H9 (cell line): Measurements from ENCODE around the gene KLHL3. TPM values are rescaled to one million over a fixed set of nuclear protein-coding genes. Genes with fewer than 3 reads are reported as not detected.

ENCODE experiments used
- DNase-seq: peaks from one replicate; pipeline ENCODE4 v3.0.0-alpha.2; 2017
- H2AFZ ChIP-seq: one replicate; pipeline ENCODE4 v1.6.1; 2013; ENCODE audit warnings: mild to moderate bottlenecking, low read length, control low read depth, moderate library complexity
- H2AK5ac ChIP-seq: 2 replicates; pipeline ENCODE4 v1.6.1; 2013; ENCODE audit warnings: low read length, control low read depth, mixed read lengths; ENCODE audit not compliant: insufficient read length
- H2BK120ac ChIP-seq: one replicate; pipeline ENCODE4 v1.6.1; 2013; ENCODE audit warnings: low read depth, mild to moderate bottlenecking, low read length, control low read depth, inconsistent platforms; ENCODE audit not compliant: poor library complexity, severe bottlenecking
- H2BK12ac ChIP-seq: 2 replicates; pipeline ENCODE4 v1.6.1; 2013; ENCODE audit warnings: low read length, control low read depth, mixed read lengths, low read depth; ENCODE audit not compliant: insufficient read length
- H2BK15ac ChIP-seq: 2 replicates; pipeline ENCODE4 v1.6.1; 2013; ENCODE audit warnings: low read depth, low read length, control low read depth
- H2BK20ac ChIP-seq: one replicate; pipeline ENCODE4 v1.6.1; 2013; ENCODE audit warnings: low read depth, mild to moderate bottlenecking, low read length, control low read depth, inconsistent platforms; ENCODE audit not compliant: poor library complexity, severe bottlenecking
- H2BK5ac ChIP-seq: 2 replicates; pipeline ENCODE4 v1.6.1; 2013; ENCODE audit warnings: low read length, control low read depth, mixed read lengths; ENCODE audit not compliant: insufficient read length
- H3K14ac ChIP-seq: 2 replicates; pipeline ENCODE4 v1.6.1; 2013; ENCODE audit warnings: low read length, control low read depth; ENCODE audit not compliant: insufficient read depth
- H3K18ac ChIP-seq: 2 replicates; pipeline ENCODE4 v1.6.1; 2013; ENCODE audit warnings: low read depth, mild to moderate bottlenecking, mixed read lengths, low read length, control low read depth; ENCODE audit not compliant: insufficient read length
- H3K23ac ChIP-seq: 2 replicates; pipeline ENCODE4 v1.6.1; 2013; ENCODE audit warnings: low read length, control low read depth, mixed read lengths, low read depth; ENCODE audit not compliant: insufficient read length
- H3K23me2 ChIP-seq: 2 replicates; pipeline ENCODE4 v1.6.1; 2013; ENCODE audit warnings: low read depth, mild to moderate bottlenecking, mixed read lengths, low read length, control low read depth; ENCODE audit not compliant: insufficient read length, poor library complexity, severe bottlenecking
- H3K27ac ChIP-seq: 2 replicates; pipeline ENCODE4 v1.5.1; 2013; ENCODE audit warnings: low read length, control low read depth, mixed read lengths, low read depth; ENCODE audit not compliant: insufficient read length
- H3K27me3 ChIP-seq: 2 replicates; pipeline ENCODE4 v1.6.1; 2013; ENCODE audit warnings: low read length, control low read depth, inconsistent platforms; ENCODE audit not compliant: insufficient read depth
- H3K4ac ChIP-seq: 2 replicates; pipeline ENCODE4 v1.6.1; 2013; ENCODE audit warnings: low read depth, mild to moderate bottlenecking, control low read depth, inconsistent platforms, low read length, moderate library complexity
- H3K4me1 ChIP-seq: 2 replicates; pipeline ENCODE4 v1.6.1; 2013; ENCODE audit warnings: low read length, control low read depth, inconsistent platforms; ENCODE audit not compliant: insufficient read depth
- H3K4me2 ChIP-seq: 2 replicates; pipeline ENCODE4 v1.6.1; 2013; ENCODE audit warnings: low read length, control low read depth, mixed read lengths; ENCODE audit not compliant: insufficient read length, insufficient read depth
- H3K56ac ChIP-seq: 2 replicates; pipeline ENCODE4 v1.6.1; 2013; ENCODE audit warnings: low read depth, mild to moderate bottlenecking, mixed read lengths, low read length, control low read depth; ENCODE audit not compliant: insufficient read length
- H3K79me1 ChIP-seq: 2 replicates; pipeline ENCODE4 v1.6.1; 2013; ENCODE audit warnings: low read depth, mild to moderate bottlenecking, moderate library complexity, low read length, control low read depth, inconsistent platforms; ENCODE audit not compliant: insufficient read depth, poor library complexity, severe bottlenecking
- H3K79me2 ChIP-seq: 2 replicates; pipeline ENCODE4 v1.6.1; 2013; ENCODE audit warnings: low read length, control low read depth, inconsistent platforms; ENCODE audit not compliant: insufficient read depth
- H3K9ac ChIP-seq: 2 replicates; pipeline ENCODE4 v1.6.1; 2013; ENCODE audit warnings: low read length, control low read depth, mixed read lengths; ENCODE audit not compliant: insufficient read length; ENCODE audit errors: extremely low read depth
- H3K9me3 ChIP-seq: one replicate; pipeline ENCODE4 v1.6.1; 2013; ENCODE audit warnings: low read depth, low read length, inconsistent platforms; ENCODE audit not compliant: control insufficient read depth
- H3T11ph ChIP-seq: one replicate; pipeline ENCODE4 v1.6.1; 2013; ENCODE audit warnings: mild to moderate bottlenecking, low read length, control low read depth, inconsistent platforms
- H4K20me1 ChIP-seq: one replicate; pipeline ENCODE4 v1.6.1; 2013; ENCODE audit not compliant: control insufficient read depth, insufficient read length, insufficient read depth
- H4K5ac ChIP-seq: 2 replicates; pipeline ENCODE4 v1.6.1; 2013; ENCODE audit warnings: low read depth, mild to moderate bottlenecking, mixed read lengths, low read length, control low read depth; ENCODE audit not compliant: insufficient read length
- H4K8ac ChIP-seq: replicated peaks from 2 replicates; pipeline ENCODE4 v1.6.1; 2013; ENCODE audit warnings: low read length, control low read depth, mixed read lengths, low read depth; ENCODE audit not compliant: insufficient read length
- H4K91ac ChIP-seq: 2 replicates; pipeline ENCODE4 v1.6.1; 2013; ENCODE audit warnings: low read depth, mild to moderate bottlenecking, moderate library complexity, mixed read lengths, low read length, control low read depth; ENCODE audit not compliant: insufficient read length
- H3K27ac Mint-ChIP-seq, 3 experiments: 2 replicates in 2 of 3; 3 replicates in 1 of 3; pipeline ENCODE4 v1.8.0; 2020 to 2021; ENCODE audit warnings: mixed read lengths in 3 of 3, mild to moderate bottlenecking in 1 of 3, moderate library complexity in 1 of 3
- H3K27me3 Mint-ChIP-seq: 2 replicates; pipeline ENCODE4 v1.8.0; 2021; ENCODE audit warnings: low read depth, mild to moderate bottlenecking, moderate library complexity, mixed read lengths
- H3K36me3 Mint-ChIP-seq, 3 experiments: 2 replicates in 2 of 3; 3 replicates in 1 of 3; pipeline ENCODE4 v1.8.0; 2020 to 2021; ENCODE audit warnings: low read depth in 3 of 3, mixed read lengths in 3 of 3; ENCODE audit not compliant: insufficient read depth in 1 of 3
- H3K4me1 Mint-ChIP-seq, 2 experiments: 2 replicates each; pipeline ENCODE4 v1.8.0; 2020; ENCODE audit warnings: mixed read lengths in 2 of 2
- H3K4me3 Mint-ChIP-seq, 2 experiments: 2 replicates in 1 of 2; 3 replicates in 1 of 2; pipeline ENCODE4 v1.8.0; 2020 to 2021; ENCODE audit warnings: mild to moderate bottlenecking in 2 of 2, mixed read lengths in 2 of 2, moderate library complexity in 1 of 2
- H3K9me3 Mint-ChIP-seq, 2 experiments: 2 replicates in 1 of 2; 3 replicates in 1 of 2; pipeline ENCODE4 v1.8.0; 2020; ENCODE audit warnings: mild to moderate bottlenecking in 2 of 2, mixed read lengths in 2 of 2, moderate library complexity in 1 of 2
- WGBS: extraction: QIAGEN DNeasy Blood & Tissue Kit; methylation state at CpG from one replicate; pipeline ENCODE4 v1.1.7; 2013; ENCODE audit warnings: missing lambda C conversion rate, low lambda C conversion rate, mixed read lengths; ENCODE audit not compliant: insufficient read length; ENCODE audit errors: extremely low coverage; 5-methylcytosine and 5-hydroxymethylcytosine counted together
- total RNA-seq: library from RNA; stranded (reverse); gene quantifications from 2 replicates; pipeline ENCODE4 v1.2.1, GENCODE V29; 2021
- TF ChIP-seq, protein P1 (sequence below): fragments of 200-600 bp; sonication (generic); conservative IDR thresholded peaks from 3 replicates; pipeline ENCODE4 v1.8.0; 2021; ENCODE audit warnings: antibody characterized with exemption, mild to moderate bottlenecking

The KLHL3 gene
- total RNA-seq, 1 experiment from 2014 or later = 12.8 TPM

DNA sequence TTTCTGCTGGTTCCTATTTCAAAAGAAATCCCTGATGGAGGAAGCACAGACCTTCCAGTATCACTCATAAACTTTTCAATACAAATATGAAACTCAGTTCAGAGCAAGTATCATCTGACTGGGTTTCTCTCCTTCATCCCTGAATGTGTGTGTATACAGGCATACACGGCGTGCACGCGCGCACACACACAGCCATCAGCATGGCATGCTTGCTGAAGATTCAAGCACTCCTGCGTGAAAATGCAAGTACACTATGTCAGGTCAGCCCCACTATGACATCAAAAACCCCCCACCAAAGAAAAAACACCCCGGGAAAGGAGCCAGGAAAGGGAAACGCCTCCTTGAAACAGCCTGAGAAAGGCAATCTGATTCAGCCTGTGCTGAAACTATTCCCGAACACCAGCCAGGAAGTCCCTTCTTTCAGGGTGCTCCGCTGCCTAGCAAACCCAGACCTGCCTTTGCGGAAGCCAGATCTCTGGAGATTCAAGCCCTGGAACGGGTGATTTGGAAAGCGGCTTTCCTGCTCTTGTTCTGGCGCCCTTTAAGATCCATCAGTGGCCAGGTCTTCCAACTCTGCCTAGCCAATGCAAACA lies 831 bp downstream of the KLHL3 start:
- Mint-ChIP-seq H3K4me3 (no peak overlapping the region), H3K4me1 (peaks cover 3% of the 10 kb centered on the region in 2 experiments; a peak in 3 of 4 replicates), H3K36me3 (peaks cover 0 to 5% (median 0%) of the 10 kb centered on the region in 3 experiments; a peak in 1 of 7 replicates), H3K27ac (no peak overlapping the region), H3K9me3 (no peaks in the 10 kb centered on the region; a peak in 1 of 5 replicates), H3K27me3 (no peaks in the 10 kb centered on the region)
- Histone ChIP-seq H3K23ac (no peak overlapping the region), H4K20me1 (no peaks in the 10 kb centered on the region), H3K4me2 (peak overlapping the region; percentile 77), H3K79me2 (peaks cover 11% of the 10 kb centered on the region), H3T11ph (no peak overlapping the region), H3K14ac (peak overlapping the region; percentile 4), H4K91ac (no peak overlapping the region), H3K23me2 (peaks cover 8% of the 10 kb centered on the region), H2BK20ac (no peak overlapping the region), H3K4me1 (peaks cover 8% of the 10 kb centered on the region; the same call in 1 of the 2 replicates), H4K8ac (no peak overlapping the region), H3K18ac (peak overlapping the region; percentile 69), H3K4ac (no peak overlapping the region), H3K79me1 (peaks cover 6% of the 10 kb centered on the region), H3K27me3 (no peaks in the 10 kb centered on the region), H3K9ac (peak overlapping the region; percentile 10), H3K27ac (peak overlapping the region; percentile 12), H2BK120ac (no peak overlapping the region), H2AK5ac (no peak overlapping the region), H3K56ac (no peak overlapping the region), H2AFZ (peak overlapping the region; percentile 0), H2BK5ac (no peak overlapping the region), H2BK15ac (no peak overlapping the region), H3K9me3 (no peaks in the 10 kb centered on the region), H2BK12ac (no peak overlapping the region), H4K5ac (no peak overlapping the region)
- DNase-seq = peak; percentile 58
- TF ChIP-seq, protein P1, sequence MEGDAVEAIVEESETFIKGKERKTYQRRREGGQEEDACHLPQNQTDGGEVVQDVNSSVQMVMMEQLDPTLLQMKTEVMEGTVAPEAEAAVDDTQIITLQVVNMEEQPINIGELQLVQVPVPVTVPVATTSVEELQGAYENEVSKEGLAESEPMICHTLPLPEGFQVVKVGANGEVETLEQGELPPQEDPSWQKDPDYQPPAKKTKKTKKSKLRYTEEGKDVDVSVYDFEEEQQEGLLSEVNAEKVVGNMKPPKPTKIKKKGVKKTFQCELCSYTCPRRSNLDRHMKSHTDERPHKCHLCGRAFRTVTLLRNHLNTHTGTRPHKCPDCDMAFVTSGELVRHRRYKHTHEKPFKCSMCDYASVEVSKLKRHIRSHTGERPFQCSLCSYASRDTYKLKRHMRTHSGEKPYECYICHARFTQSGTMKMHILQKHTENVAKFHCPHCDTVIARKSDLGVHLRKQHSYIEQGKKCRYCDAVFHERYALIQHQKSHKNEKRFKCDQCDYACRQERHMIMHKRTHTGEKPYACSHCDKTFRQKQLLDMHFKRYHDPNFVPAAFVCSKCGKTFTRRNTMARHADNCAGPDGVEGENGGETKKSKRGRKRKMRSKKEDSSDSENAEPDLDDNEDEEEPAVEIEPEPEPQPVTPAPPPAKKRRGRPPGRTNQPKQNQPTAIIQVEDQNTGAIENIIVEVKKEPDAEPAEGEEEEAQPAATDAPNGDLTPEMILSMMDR = no peak
- no CpG with 5 or more reads among the region's 14 CpGs for WGBS
